ENCODE data around the gene QSOX1.

GRCh38 chr1:180165096-180165495 lies 10.4 kb downstream of the QSOX1 start:
- TF ChIP-seq, protein P1, sequence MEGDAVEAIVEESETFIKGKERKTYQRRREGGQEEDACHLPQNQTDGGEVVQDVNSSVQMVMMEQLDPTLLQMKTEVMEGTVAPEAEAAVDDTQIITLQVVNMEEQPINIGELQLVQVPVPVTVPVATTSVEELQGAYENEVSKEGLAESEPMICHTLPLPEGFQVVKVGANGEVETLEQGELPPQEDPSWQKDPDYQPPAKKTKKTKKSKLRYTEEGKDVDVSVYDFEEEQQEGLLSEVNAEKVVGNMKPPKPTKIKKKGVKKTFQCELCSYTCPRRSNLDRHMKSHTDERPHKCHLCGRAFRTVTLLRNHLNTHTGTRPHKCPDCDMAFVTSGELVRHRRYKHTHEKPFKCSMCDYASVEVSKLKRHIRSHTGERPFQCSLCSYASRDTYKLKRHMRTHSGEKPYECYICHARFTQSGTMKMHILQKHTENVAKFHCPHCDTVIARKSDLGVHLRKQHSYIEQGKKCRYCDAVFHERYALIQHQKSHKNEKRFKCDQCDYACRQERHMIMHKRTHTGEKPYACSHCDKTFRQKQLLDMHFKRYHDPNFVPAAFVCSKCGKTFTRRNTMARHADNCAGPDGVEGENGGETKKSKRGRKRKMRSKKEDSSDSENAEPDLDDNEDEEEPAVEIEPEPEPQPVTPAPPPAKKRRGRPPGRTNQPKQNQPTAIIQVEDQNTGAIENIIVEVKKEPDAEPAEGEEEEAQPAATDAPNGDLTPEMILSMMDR (IDR thresholded peaks at IDR 0.05; ENCODE audit: insufficient read depth, low read length, poor library complexity, severe bottlenecking), result no peak
- TF ChIP-seq EZH2phosphoT487 (conservative IDR thresholded peaks at IDR 0.05; ENCODE audit: low read length), result no peak

Measured in SU-DHL-6 (cell line).